ENCODE data around the gene MDM2. TPM values are rescaled to one million over a fixed set of nuclear protein-coding genes. Genes with fewer than 3 reads are reported as not detected.
"Not testable (repeated sequence)": the region's sequence is repeated elsewhere in the genome, so short reads cannot be mapped to it uniquely, and the experiment has no call there.

MDM2 gene
- total and polyA plus RNA-seq, 3 experiments from 2014 or later: 25.4 to 246 (median 237) TPM

- Mint-ChIP-seq H3K4me1 (peaks cover 13 to 25% (median 24%) of the 10 kb centered on the region in 3 donors), H3K27me3 (no peaks in the 10 kb centered on the region), H3K36me3 (peaks cover 0 to 71% (median 21%) of the 10 kb centered on the region in 3 donors), H3K9me3 (no peaks in the 10 kb centered on the region), H3K27ac (peak overlapping the region in 2 of 8 donors; percentile 13 to 24), H3K4me3 (no peak overlapping the region)
- H3K27me3 ChIP-seq (ENCODE audit: insufficient read depth, low read length, poor library complexity, severe bottlenecking): no peaks in the 10 kb centered on the region
- no peak overlapping the region for H3K4me3 ChIP-seq (ENCODE audit: low read length)
- no peak for DNase-seq
- peaks cover 50% of the 10 kb centered on the region for H3K36me3 ChIP-seq (ENCODE audit: insufficient read depth, low read length)
- no peak overlapping the region for H3K27ac ChIP-seq (ENCODE audit: low read depth, low read length)
- ChIA-PET POLR2A (interaction anchor here (0.7 kb wide), 1 partner anchor 17 kb away, joined by 3 read pairs; no protein-coding TSS in a partner anchor), CTCF (no interaction called here)
- H3K4me1 ChIP-seq (ENCODE audit: insufficient read depth, low read length): no peaks in the 10 kb centered on the region
- no peaks in the 10 kb centered on the region for H3K9me3 ChIP-seq (ENCODE audit: low read length)
Measured at GRCh38 chr12:68833508-68833907, 25.5 kb downstream of the MDM2 start.

- Mint-ChIP-seq H3K4me3 (no peak overlapping the region), H3K36me3 (peaks cover 0 to 73% (median 19%) of the 10 kb centered on the region in 3 donors), H3K27ac (peak overlapping the region in 4 of 8 donors; percentile 2 to 92 (median 48)), H3K9me3 (no peaks in the 10 kb centered on the region), H3K4me1 (peaks cover 8 to 21% (median 19%) of the 10 kb centered on the region in 3 donors), H3K27me3 (no peaks in the 10 kb centered on the region)
- no peak for DNase-seq
- ChIA-PET CTCF (interaction anchor here (1.6 kb wide), 1 partner anchor 27 kb away, joined by 3 read pairs; no protein-coding TSS in a partner anchor), POLR2A (no interaction called here)
- H3K4me3 ChIP-seq (ENCODE audit: low read length): no peak overlapping the region
- H3K9me3 ChIP-seq (ENCODE audit: low read length): no peaks in the 10 kb centered on the region
- H3K27ac ChIP-seq (ENCODE audit: low read depth, low read length): no peak overlapping the region
- H3K27me3 ChIP-seq (ENCODE audit: insufficient read depth, low read length, poor library complexity, severe bottlenecking): no peaks in the 10 kb centered on the region
- no peaks in the 10 kb centered on the region for H3K4me1 ChIP-seq (ENCODE audit: insufficient read depth, low read length)
- H3K36me3 ChIP-seq (ENCODE audit: insufficient read depth, low read length): peaks cover 55% of the 10 kb centered on the region
Measured at GRCh38 chr12:68835333-68835908, 27.4 kb downstream of the MDM2 start.

- Histone ChIP-seq H3K4me3 (ENCODE audit: low read length) (no peak overlapping the region), H3K27ac (ENCODE audit: low read depth, low read length) (no peak overlapping the region), H3K27me3 (ENCODE audit: insufficient read depth, low read length, poor library complexity, severe bottlenecking) (no peaks in the 10 kb centered on the region), H3K36me3 (ENCODE audit: insufficient read depth, low read length) (peaks cover 55% of the 10 kb centered on the region), H3K9me3 (ENCODE audit: low read length) (no peaks in the 10 kb centered on the region), H3K4me1 (ENCODE audit: insufficient read depth, low read length) (no peaks in the 10 kb centered on the region)
- H3K4me3 Mint-ChIP-seq: no peak overlapping the region
- peaks cover 8 to 23% (median 22%) of the 10 kb centered on the region in 3 donors for H3K4me1 Mint-ChIP-seq
- H3K27ac Mint-ChIP-seq: peak overlapping the region in 1 of 8 donors; percentile 26
- peaks cover 0 to 75% (median 22%) of the 10 kb centered on the region in 3 donors for H3K36me3 Mint-ChIP-seq
- H3K9me3 Mint-ChIP-seq: no peaks in the 10 kb centered on the region
- ChIA-PET POLR2A (interaction anchor here (0.6 kb wide), 1 partner anchor 61 kb away, joined by 3 read pairs; no protein-coding TSS in a partner anchor), CTCF (no interaction called here)
- H3K27me3 Mint-ChIP-seq: no peaks in the 10 kb centered on the region
- DNase-seq: no peak
Measured at GRCh38 chr12:68837215-68837614, 29.2 kb downstream of the MDM2 start.

- ChIA-PET POLR2A (no interaction called here), CTCF (interaction anchor here (0.6 kb wide), 1 partner anchor 9 kb away, joined by 3 read pairs; no protein-coding TSS in a partner anchor)
- H3K27ac ChIP-seq (ENCODE audit: low read depth, low read length): no peak overlapping the region
- Mint-ChIP-seq H3K9me3 (no peaks in the 10 kb centered on the region), H3K4me3 (no peak overlapping the region), H3K27me3 (no peaks in the 10 kb centered on the region), H3K27ac (peak overlapping the region in 5 of 8 donors; percentile 9 to 77 (median 14)), H3K36me3 (peaks cover 0 to 82% (median 22%) of the 10 kb centered on the region in 3 donors), H3K4me1 (peaks cover 8 to 27% (median 22%) of the 10 kb centered on the region in 3 donors)
- H3K4me1 ChIP-seq (ENCODE audit: insufficient read depth, low read length): no peaks in the 10 kb centered on the region
- no peak overlapping the region for H3K4me3 ChIP-seq (ENCODE audit: low read length)
- H3K27me3 ChIP-seq (ENCODE audit: insufficient read depth, low read length, poor library complexity, severe bottlenecking): no peaks in the 10 kb centered on the region
- H3K36me3 ChIP-seq (ENCODE audit: insufficient read depth, low read length): peaks cover 56% of the 10 kb centered on the region
- H3K9me3 ChIP-seq (ENCODE audit: low read length): no peaks in the 10 kb centered on the region
- DNase-seq: no peak
Measured at GRCh38 chr12:68838046-68838886, 30.3 kb downstream of the MDM2 start.

- Mint-ChIP-seq H3K27me3 (no peaks in the 10 kb centered on the region), H3K4me3 (no peak overlapping the region), H3K36me3 (peaks cover 0 to 81% (median 24%) of the 10 kb centered on the region in 3 donors), H3K27ac (peak overlapping the region in 3 of 8 donors; percentile 38 to 57 (median 39)), H3K4me1 (peaks cover 8 to 31% (median 22%) of the 10 kb centered on the region in 3 donors), H3K9me3 (no peaks in the 10 kb centered on the region)
- ChIA-PET POLR2A (no interaction called here), CTCF (interaction anchor here (0.8 kb wide), 1 partner anchor 9 kb away, joined by 3 read pairs; no protein-coding TSS in a partner anchor)
- H3K27ac ChIP-seq (ENCODE audit: low read depth, low read length): no peak overlapping the region
- no peak for DNase-seq
- no peaks in the 10 kb centered on the region for H3K4me1 ChIP-seq (ENCODE audit: insufficient read depth, low read length)
- no peaks in the 10 kb centered on the region for H3K27me3 ChIP-seq (ENCODE audit: insufficient read depth, low read length, poor library complexity, severe bottlenecking)
- no peak overlapping the region for H3K4me3 ChIP-seq (ENCODE audit: low read length)
- H3K9me3 ChIP-seq (ENCODE audit: low read length): no peaks in the 10 kb centered on the region
- H3K36me3 ChIP-seq (ENCODE audit: insufficient read depth, low read length): peaks cover 51% of the 10 kb centered on the region
Measured at GRCh38 chr12:68839183-68840147, 31.5 kb downstream of the MDM2 start.

- peaks cover 37% of the 10 kb centered on the region for H3K36me3 ChIP-seq (ENCODE audit: insufficient read depth, low read length)
- Mint-ChIP-seq H3K36me3 (peaks cover 0 to 72% (median 17%) of the 10 kb centered on the region in 3 donors), H3K27ac (peak overlapping the region in 3 of 8 donors; percentile 21 to 79 (median 36))
Measured at GRCh38 chr12:68841175-68841574, 33.2 kb downstream of the MDM2 start.

GRCh38 chr12:68841717-68842116 is 33.7 kb downstream of the MDM2 start:
- Histone ChIP-seq H3K36me3 (ENCODE audit: insufficient read depth, low read length) (peaks cover 33% of the 10 kb centered on the region), H3K27me3 (ENCODE audit: insufficient read depth, low read length, poor library complexity, severe bottlenecking) (no peaks in the 10 kb centered on the region), H3K4me1 (ENCODE audit: insufficient read depth, low read length) (no peaks in the 10 kb centered on the region), H3K9me3 (ENCODE audit: low read length) (no peaks in the 10 kb centered on the region), H3K4me3 (ENCODE audit: low read length) (no peak overlapping the region), H3K27ac (ENCODE audit: low read depth, low read length) (no peak overlapping the region)
- H3K4me1 Mint-ChIP-seq: peaks cover 5 to 20% (median 8%) of the 10 kb centered on the region in 3 donors
- CTCF ChIA-PET: interaction anchor here (0.9 kb wide), 1 partner anchor 12 kb away, joined by 3 read pairs; no protein-coding TSS in a partner anchor
- H3K27me3 Mint-ChIP-seq: no peaks in the 10 kb centered on the region
- DNase-seq: no peak
- H3K9me3 Mint-ChIP-seq: no peaks in the 10 kb centered on the region
- H3K36me3 Mint-ChIP-seq: peaks cover 0 to 72% (median 14%) of the 10 kb centered on the region in 3 donors
- H3K4me3 Mint-ChIP-seq: no peak overlapping the region
- POLR2A ChIA-PET: no interaction called here
- H3K27ac Mint-ChIP-seq: peak overlapping the region in 1 of 8 donors; percentile 36

More at GRCh38 chr12:68841175-68841574, 33.2 kb downstream of the MDM2 start:
- H3K4me3 Mint-ChIP-seq; H3K27ac ChIP-seq (ENCODE audit: low read depth, low read length); H3K9me3 ChIP-seq (ENCODE audit: low read length); POLR2A ChIA-PET; H3K9me3 Mint-ChIP-seq; CTCF ChIA-PET; H3K27me3 Mint-ChIP-seq; H3K4me3 ChIP-seq (ENCODE audit: low read length); H3K27me3 ChIP-seq (ENCODE audit: insufficient read depth, low read length, poor library complexity, severe bottlenecking); DNase-seq; H3K4me1 ChIP-seq (ENCODE audit: insufficient read depth, low read length): not testable (repeated sequence)
- H3K4me1 Mint-ChIP-seq: peaks cover 5 to 23% (median 12%) of the 10 kb centered on the region in 3 donors
